ENCODE data around the gene OR13J1.

Gene OR13J1

GRCh38 chr9:35840881-35841644 is 29.1 kb downstream of the OR13J1 start:
- no peak overlapping the region for H3K4me3 ChIP-seq (replicated peaks; ENCODE audit: low read depth, low read length)
- no peaks in the 10 kb centered on the region for H3K36me3 ChIP-seq (ENCODE audit: control insufficient read depth, insufficient read depth, low read length)
- no peaks in the 10 kb centered on the region for H3K27me3 ChIP-seq (replicated peaks; ENCODE audit: control insufficient read depth, insufficient read depth, low read length)
- TF ChIP-seq CTCF (IDR thresholded peaks at IDR 0.05; ENCODE audit: insufficient read depth, low read length, poor library complexity, severe bottlenecking), result no peak
- DNase-seq (ENCODE audit: extremely low read depth, insufficient read length), result no peak

GRCh38 chr9:35839926-35840325 is 30.3 kb downstream of the OR13J1 start:
- no peak for TF ChIP-seq CTCF (IDR thresholded peaks at IDR 0.05; ENCODE audit: insufficient read depth, low read length, poor library complexity, severe bottlenecking)
- H3K36me3 ChIP-seq (ENCODE audit: control insufficient read depth, insufficient read depth, low read length), result no peaks in the 10 kb centered on the region
- H3K27me3 ChIP-seq (replicated peaks; ENCODE audit: control insufficient read depth, insufficient read depth, low read length), result no peaks in the 10 kb centered on the region
- no peak overlapping the region for H3K4me3 ChIP-seq (replicated peaks; ENCODE audit: low read depth, low read length)
- DNase-seq (ENCODE audit: extremely low read depth, insufficient read length), result no peak

- Histone ChIP-seq H3K27me3 (replicated peaks; ENCODE audit: control insufficient read depth, insufficient read depth, low read length) (no peaks in the 10 kb centered on the region), H3K4me3 (replicated peaks; ENCODE audit: low read depth, low read length) (no peak overlapping the region), H3K36me3 (ENCODE audit: control insufficient read depth, insufficient read depth, low read length) (no peaks in the 10 kb centered on the region)
- DNase-seq (ENCODE audit: extremely low read depth, insufficient read length), result no peak
- no peak for TF ChIP-seq CTCF (IDR thresholded peaks at IDR 0.05; ENCODE audit: insufficient read depth, low read length, poor library complexity, severe bottlenecking)
Measured at GRCh38 chr9:35836595-35836994, 33.6 kb downstream of the OR13J1 start.

- no peaks in the 10 kb centered on the region for H3K27me3 ChIP-seq (replicated peaks; ENCODE audit: control insufficient read depth, insufficient read depth, low read length)
- DNase-seq (ENCODE audit: extremely low read depth, insufficient read length), result no peak
- no peak overlapping the region for H3K4me3 ChIP-seq (replicated peaks; ENCODE audit: low read depth, low read length)
- no peak for TF ChIP-seq CTCF (IDR thresholded peaks at IDR 0.05; ENCODE audit: insufficient read depth, low read length, poor library complexity, severe bottlenecking)
- H3K36me3 ChIP-seq (ENCODE audit: control insufficient read depth, insufficient read depth, low read length), result no peaks in the 10 kb centered on the region
Measured at GRCh38 chr9:35835766-35836165, 34.4 kb downstream of the OR13J1 start.

GRCh38 chr9:35835216-35835632 is 35.0 kb downstream of the OR13J1 start:
- H3K27me3 ChIP-seq (replicated peaks; ENCODE audit: control insufficient read depth, insufficient read depth, low read length), result no peaks in the 10 kb centered on the region
- no peak overlapping the region for H3K4me3 ChIP-seq (replicated peaks; ENCODE audit: low read depth, low read length)
- no peak for DNase-seq (ENCODE audit: extremely low read depth, insufficient read length)
- TF ChIP-seq CTCF (IDR thresholded peaks at IDR 0.05; ENCODE audit: insufficient read depth, low read length, poor library complexity, severe bottlenecking), result peak; percentile 44
- no peaks in the 10 kb centered on the region for H3K36me3 ChIP-seq (ENCODE audit: control insufficient read depth, insufficient read depth, low read length)

All from GM06990 (cell line).